Measurements from ENCODE around the gene NTM. TPM values are rescaled to one million over a fixed set of nuclear protein-coding genes. Genes with fewer than 3 reads are reported as not detected.

The NTM gene
- polyA plus RNA-seq, 1 experiment = 33.6 TPM

- TF ChIP-seq, protein P1, sequence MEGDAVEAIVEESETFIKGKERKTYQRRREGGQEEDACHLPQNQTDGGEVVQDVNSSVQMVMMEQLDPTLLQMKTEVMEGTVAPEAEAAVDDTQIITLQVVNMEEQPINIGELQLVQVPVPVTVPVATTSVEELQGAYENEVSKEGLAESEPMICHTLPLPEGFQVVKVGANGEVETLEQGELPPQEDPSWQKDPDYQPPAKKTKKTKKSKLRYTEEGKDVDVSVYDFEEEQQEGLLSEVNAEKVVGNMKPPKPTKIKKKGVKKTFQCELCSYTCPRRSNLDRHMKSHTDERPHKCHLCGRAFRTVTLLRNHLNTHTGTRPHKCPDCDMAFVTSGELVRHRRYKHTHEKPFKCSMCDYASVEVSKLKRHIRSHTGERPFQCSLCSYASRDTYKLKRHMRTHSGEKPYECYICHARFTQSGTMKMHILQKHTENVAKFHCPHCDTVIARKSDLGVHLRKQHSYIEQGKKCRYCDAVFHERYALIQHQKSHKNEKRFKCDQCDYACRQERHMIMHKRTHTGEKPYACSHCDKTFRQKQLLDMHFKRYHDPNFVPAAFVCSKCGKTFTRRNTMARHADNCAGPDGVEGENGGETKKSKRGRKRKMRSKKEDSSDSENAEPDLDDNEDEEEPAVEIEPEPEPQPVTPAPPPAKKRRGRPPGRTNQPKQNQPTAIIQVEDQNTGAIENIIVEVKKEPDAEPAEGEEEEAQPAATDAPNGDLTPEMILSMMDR (IDR thresholded peaks at IDR 0.05; ENCODE audit: insufficient read depth, low read depth, low read length) = no peak
- CTCF ChIA-PET = interaction anchor here (1.0 to 3.6 kb wide), 3 partner anchors 9 to 12 kb away, joined by 3 to 27 read pairs (median 5); no protein-coding TSS in a partner anchor
- Histone ChIP-seq H3K36me3 (ENCODE audit: control insufficient read depth, insufficient read depth, low read length) (no peaks in the 10 kb centered on the region), H3K27me3 (ENCODE audit: control insufficient read depth, insufficient read depth, low read length) (peaks cover 10% of the 10 kb centered on the region), H3K4me3 (ENCODE audit: low read depth, low read length) (no peak overlapping the region)
- no peak for DNase-seq (ENCODE audit: low read depth)
- POLR2A ChIA-PET = no interaction called here
Observed at GRCh38 chr11:131683666-131684065, 313.3 kb downstream of the NTM start.

GRCh38 chr11:131684111-131685060 lies 314.0 kb downstream of the NTM start:
- Histone ChIP-seq H3K36me3 (ENCODE audit: control insufficient read depth, insufficient read depth, low read length) (no peaks in the 10 kb centered on the region), H3K27me3 (ENCODE audit: control insufficient read depth, insufficient read depth, low read length) (peaks cover 10% of the 10 kb centered on the region), H3K4me3 (ENCODE audit: low read depth, low read length) (no peak overlapping the region)
- CTCF ChIA-PET = interaction anchor here (0.8 to 3.6 kb wide), 5 partner anchors 10 to 620 kb away, joined by 3 to 27 read pairs (median 4); no protein-coding TSS in a partner anchor
- TF ChIP-seq, protein P1 (IDR thresholded peaks at IDR 0.05; ENCODE audit: insufficient read depth, low read depth, low read length) = no peak
- POLR2A ChIA-PET = no interaction called here
- no peak for DNase-seq (ENCODE audit: low read depth)

GRCh38 chr11:131685206-131685605 lies 314.8 kb downstream of the NTM start:
- DNase-seq (ENCODE audit: low read depth) = no peak
- no peak overlapping the region for H3K4me3 ChIP-seq (ENCODE audit: low read depth, low read length)
- CTCF ChIA-PET = interaction anchor here (0.8 to 3.6 kb wide), 4 partner anchors 10 to 621 kb away, joined by 3 to 27 read pairs (median 4); no protein-coding TSS in a partner anchor

GRCh38 chr11:131685906-131686305 lies 315.5 kb downstream of the NTM start:
- TF ChIP-seq, protein P1 (IDR thresholded peaks at IDR 0.05; ENCODE audit: insufficient read depth, low read depth, low read length) = no peak
- no peaks in the 10 kb centered on the region for H3K36me3 ChIP-seq (ENCODE audit: control insufficient read depth, insufficient read depth, low read length)
- H3K27me3 ChIP-seq (ENCODE audit: control insufficient read depth, insufficient read depth, low read length) = peaks cover 10% of the 10 kb centered on the region
- DNase-seq (ENCODE audit: low read depth) = no peak
- CTCF ChIA-PET = interaction anchor here (1.1 to 3.6 kb wide), 2 partner anchors 9 to 12 kb away, joined by 3 to 27 read pairs; no protein-coding TSS in a partner anchor
- H3K4me3 ChIP-seq (ENCODE audit: low read depth, low read length) = no peak overlapping the region
- POLR2A ChIA-PET = no interaction called here

More at GRCh38 chr11:131685206-131685605, 314.8 kb downstream of the NTM start:
- H3K27me3 ChIP-seq (ENCODE audit: control insufficient read depth, insufficient read depth, low read length) = peaks cover 10% of the 10 kb centered on the region
- TF ChIP-seq, protein P1 (IDR thresholded peaks at IDR 0.05; ENCODE audit: insufficient read depth, low read depth, low read length) = no peak
- no peaks in the 10 kb centered on the region for H3K36me3 ChIP-seq (ENCODE audit: control insufficient read depth, insufficient read depth, low read length)
- POLR2A ChIA-PET = no interaction called here

DNA sequence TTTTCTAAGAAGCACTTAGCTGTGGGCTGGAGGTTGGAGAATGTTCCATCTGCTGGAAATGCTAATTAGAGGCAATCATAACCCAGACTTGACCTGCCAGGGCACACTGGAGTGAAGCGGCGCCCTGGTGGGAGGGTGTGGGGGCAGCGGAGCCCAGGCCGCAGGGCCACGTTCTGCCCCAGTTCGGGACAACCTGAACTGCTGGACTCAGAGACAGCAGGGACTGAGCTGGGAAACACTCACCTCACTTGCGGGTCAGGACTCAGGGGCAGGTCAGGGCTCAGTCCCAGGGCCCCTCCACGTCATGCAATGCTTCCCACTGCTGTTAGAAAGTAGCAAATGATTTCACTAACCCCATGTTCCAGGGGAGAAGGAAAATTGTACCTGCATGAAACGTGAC lies 316.4 kb downstream of the NTM start:
- no peaks in the 10 kb centered on the region for H3K36me3 ChIP-seq (ENCODE audit: control insufficient read depth, insufficient read depth, low read length)
- H3K27me3 ChIP-seq (ENCODE audit: control insufficient read depth, insufficient read depth, low read length) = peaks cover 9% of the 10 kb centered on the region
- ChIA-PET CTCF (interaction anchor here (0.8 to 1.2 kb wide), 2 partner anchors 8 to 12 kb away, joined by 3 to 4 read pairs; no protein-coding TSS in a partner anchor), POLR2A (no interaction called here)
- no peak overlapping the region for H3K4me3 ChIP-seq (ENCODE audit: low read depth, low read length)
- DNase-seq (ENCODE audit: low read depth) = no peak
- TF ChIP-seq, protein P1 (IDR thresholded peaks at IDR 0.05; ENCODE audit: insufficient read depth, low read depth, low read length) = no peak

All from BJ (cell line).